Right lung (tissue), 10 donors: ENCODE data around the gene TMEM253. TPM values are rescaled to one million over a fixed set of nuclear protein-coding genes. Genes with fewer than 3 reads are reported as not detected.

Experiments used
- DNase-seq, 2 donors: peaks; one replicate each; pipeline ENCODE4 v3.0.0-alpha.2; 2013
- long read RNA-seq, 8 donors: transcript quantifications; one replicate each; lab custom pipeline, GENCODE V29; 2026
- polyA plus RNA-seq, 5 donors: library from polyadenylated mRNA; unstranded; fragments of 120-200 nt; gene quantifications; one replicate each; pipeline versions ENCODE4 v1.2.1 to v1.2.3, GENCODE V29; 2013; ENCODE audit warnings: inconsistent platforms in 1 of 5, low replicate concordance in 1 of 5; ENCODE audit not compliant: insufficient read length in 5 of 5, insufficient read depth in 1 of 5

The TMEM253 gene
- polyA plus RNA-seq, result 1 to 10 TPM in 3 of 5 donors, under 1 TPM in 2; 0.74 to 2.3 (median 1.0) TPM
- long read RNA-seq, donor 1, result 0 reads
- long read RNA-seq, donor 2, result 0 reads
- long read RNA-seq, donor 3, result 0 reads
- long read RNA-seq, donor 4, result 0 reads
- long read RNA-seq, donor 5, result 0 reads
- long read RNA-seq, donor 6, result 0 reads
- long read RNA-seq, donor 7, result 0 reads
- long read RNA-seq, donor 8, result 0 reads

DNA sequence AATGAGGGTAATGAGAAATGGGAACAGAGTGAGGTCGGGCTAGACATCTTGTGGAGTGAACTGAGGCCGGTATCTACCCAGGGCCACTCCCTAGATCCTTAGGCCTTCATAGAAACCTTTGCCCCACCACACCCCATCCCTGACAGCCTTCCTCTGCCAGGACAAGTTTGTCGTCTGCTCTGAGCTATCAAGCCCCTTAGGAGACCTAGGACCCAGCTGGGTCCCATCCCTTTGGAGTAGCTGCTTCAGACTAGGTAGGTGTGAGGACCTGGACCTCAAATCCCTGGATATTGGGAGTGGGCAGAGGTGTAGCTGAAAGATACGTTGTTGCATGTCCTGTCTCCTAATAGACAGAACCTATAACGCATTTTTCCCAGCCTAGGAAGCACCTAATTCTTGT is at the start of gene TMEM253:
Gene TMEM253, plus strand, starts transcription at position 136 of the 400 bp plus-strand sequence. CDS start 278 bp downstream, outside the sequence.
- no peak for DNase-seq

DNA sequence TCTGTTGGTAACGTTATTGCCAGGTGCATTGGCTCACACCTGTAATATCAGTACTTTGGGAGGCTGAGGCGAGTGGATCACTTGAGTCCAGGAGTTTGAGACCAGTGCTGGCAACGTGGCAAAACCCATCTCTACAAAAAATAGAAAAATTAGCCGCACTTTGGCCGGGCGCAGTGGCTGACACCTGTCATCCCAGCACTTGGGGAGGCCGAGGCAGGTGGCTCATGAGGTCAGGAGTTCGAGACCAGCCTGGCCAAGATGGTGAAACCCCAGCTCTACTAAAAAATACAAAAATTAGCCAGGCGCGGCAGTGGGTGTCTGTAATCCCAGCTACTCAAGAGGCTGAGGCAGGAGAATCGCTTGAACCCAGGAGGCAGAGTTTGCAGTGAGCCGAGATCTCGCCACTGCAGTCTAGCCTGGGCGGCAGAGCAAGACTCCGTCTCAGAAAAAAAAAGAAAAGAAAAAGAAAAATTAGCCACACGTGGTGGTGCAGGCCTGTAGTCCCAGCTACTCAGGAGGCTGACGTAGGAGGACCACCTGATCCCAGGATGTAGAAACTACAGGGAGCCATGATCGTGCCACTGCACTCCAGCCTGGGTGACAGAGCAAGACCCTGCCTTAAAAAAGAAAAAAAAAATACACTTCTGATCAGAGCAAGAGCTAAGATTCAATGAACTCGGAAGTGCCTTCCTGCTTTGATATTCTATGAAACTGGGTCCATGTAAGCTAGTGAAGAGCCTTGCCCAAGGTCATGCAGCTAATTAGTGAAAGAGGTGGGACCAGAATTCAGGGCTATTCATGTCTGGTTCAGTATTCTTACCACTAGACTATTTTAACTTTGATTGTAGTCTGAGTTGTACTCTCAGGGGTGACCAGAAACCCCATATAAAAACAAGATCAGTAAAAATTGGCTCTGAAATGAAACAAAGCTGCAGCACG is 47.4 kb upstream of the TMEM253 start:
- DNase-seq, result no peak

DNA sequence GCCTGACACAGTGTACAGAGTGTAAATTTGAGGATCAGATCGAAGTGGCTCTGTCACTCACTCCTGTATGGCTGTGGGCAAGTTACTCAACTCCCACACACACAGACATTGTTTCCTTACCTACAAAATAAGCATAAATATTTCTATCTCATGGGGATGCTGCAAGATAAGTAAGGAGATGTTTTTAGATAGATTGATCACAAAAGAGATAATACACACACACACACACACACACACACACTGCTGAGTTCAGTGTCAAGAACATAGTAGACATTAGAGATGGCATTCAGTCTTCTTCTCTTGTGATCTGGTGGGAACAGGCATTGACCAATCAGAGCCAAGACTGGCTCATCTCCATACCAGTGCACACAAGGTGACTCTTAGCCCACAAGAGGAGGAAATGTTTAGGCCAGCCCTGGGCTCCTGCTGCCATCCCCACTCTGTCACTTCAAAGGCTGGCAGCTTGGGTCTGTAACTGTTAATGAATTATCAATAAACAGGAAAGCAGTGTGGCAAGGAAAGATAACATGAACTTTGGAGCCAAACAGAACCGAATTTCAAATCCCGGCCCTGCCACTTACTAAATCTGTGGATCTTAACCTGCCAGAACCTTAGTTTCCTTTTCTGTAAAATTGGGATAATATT is 46.6 kb upstream of the TMEM253 start:
- DNase-seq, result no peak

- no peak for DNase-seq
Observed at GRCh38 chr14:21054768-21055145, 46.1 kb upstream of the TMEM253 start.

DNA sequence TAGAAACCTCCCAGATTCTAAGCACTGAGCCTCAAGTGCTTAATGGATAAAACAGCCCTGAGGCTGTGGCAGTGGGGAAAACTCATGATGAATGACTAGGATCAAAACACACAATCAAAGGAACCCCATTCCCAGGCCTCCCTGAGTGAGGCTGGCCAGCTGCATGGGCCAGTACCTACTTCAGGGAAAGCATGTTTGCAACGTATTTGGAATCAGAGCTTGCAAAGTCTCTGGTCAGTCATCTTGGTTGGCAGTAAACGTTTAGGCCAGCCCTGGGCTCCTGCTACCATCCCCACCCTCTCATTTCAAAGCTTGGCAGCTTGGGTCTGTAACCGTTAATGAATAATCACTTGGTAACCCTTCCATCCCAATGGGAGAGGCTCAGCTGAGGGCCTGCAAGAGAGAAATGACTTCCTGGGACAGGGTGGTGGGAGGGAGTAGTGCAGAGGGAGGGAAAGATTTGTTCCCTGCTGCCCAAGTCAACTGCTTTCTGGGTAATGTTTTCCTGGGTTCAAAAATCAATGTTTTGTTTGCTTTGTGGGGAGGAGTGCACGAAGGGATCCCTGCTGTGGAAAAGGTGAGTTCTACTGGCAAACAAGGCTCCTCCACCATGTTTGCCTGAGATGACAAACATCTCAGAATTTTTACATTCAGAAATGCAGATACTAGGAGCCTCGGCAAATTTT is 45.3 kb upstream of the TMEM253 start:
- no peak for DNase-seq

- DNase-seq, result no peak
Observed at GRCh38 chr14:21056520-21057163, 44.2 kb upstream of the TMEM253 start.

GRCh38 chr14:21057803-21058675 is 42.8 kb upstream of the TMEM253 start, which contains the start of gene RNASE8:
RNASE8 (plus strand) TSS chr14:21057822; CDS start chr14:21057893, 71 bp downstream.
- no peak for DNase-seq

GRCh38 chr14:21058903-21059302 is 42.0 kb upstream of the TMEM253 start:
- DNase-seq, result no peak

- DNase-seq, result no peak
Observed at GRCh38 chr14:21059842-21060613, 40.8 kb upstream of the TMEM253 start.

- DNase-seq, result no peak
Observed at GRCh38 chr14:21060614-21061346, 40.1 kb upstream of the TMEM253 start.

DNA sequence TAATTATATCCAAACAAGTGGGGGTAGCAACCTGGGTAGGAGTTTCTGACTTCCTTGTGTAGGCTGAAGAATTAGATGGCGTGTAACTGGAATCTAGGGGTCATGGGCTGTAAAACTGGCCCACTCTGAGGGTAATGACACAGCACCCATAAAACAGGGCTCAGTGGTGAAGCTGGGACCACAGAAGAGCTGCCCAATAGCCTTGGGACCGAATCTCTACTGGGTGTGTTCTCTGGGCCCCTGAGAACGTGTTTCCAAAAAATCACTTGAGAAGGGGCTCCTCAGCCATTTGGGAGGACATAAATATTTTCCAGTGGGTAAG is 39.6 kb upstream of the TMEM253 start:
- no peak for DNase-seq

GRCh38 chr14:21063479-21063878 is 37.4 kb upstream of the TMEM253 start:
- DNase-seq, result no peak

- DNase-seq, result no peak
Observed at GRCh38 chr14:21066882-21067502, 33.9 kb upstream of the TMEM253 start.

DNA sequence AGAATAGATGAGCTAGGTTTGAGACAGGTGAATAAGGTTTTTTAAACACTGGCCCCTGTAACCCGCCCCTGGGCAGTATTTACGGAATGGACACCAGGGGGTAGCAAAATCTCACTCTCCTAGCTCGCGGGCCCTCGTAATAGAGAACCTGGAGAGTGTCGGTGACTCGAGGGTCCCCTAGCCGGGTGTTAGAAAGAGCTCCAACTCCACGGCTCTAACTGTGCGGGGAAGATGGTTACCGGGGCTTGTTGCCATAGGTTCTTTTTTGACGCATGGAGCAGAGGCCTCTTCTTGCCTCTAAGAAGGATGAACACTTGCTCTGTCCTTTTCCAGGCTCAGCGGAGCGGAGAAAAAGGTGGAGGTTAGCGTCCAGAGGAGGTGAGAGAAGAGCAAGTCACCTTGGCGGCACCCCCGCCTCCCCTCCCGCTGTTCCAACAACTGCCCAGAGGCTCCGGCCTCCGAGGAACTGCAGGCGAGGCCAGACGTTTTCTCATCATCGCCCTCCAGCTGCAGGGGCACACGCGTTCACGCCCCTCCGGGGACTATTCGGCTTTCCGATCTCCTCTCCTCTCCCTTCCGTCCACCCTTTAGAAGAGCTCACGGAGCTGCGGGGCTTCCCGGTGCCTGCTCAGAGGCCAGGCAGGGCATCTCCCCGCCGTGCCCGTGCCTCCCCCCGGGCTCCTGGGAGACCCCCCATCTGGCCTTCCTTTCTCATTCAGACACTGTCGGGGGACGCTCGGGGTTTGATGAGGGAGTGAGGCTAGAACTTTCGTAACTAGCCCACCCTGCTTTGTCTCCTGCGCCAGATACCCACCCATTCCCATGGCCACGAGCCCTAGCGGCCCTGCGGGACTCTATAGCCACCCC is 32.1 kb upstream of the TMEM253 start:
- peak; percentile 56 for DNase-seq

- peak; percentile 56 to 67 for DNase-seq
Observed at GRCh38 chr14:21069388-21070082, 31.3 kb upstream of the TMEM253 start.

DNA sequence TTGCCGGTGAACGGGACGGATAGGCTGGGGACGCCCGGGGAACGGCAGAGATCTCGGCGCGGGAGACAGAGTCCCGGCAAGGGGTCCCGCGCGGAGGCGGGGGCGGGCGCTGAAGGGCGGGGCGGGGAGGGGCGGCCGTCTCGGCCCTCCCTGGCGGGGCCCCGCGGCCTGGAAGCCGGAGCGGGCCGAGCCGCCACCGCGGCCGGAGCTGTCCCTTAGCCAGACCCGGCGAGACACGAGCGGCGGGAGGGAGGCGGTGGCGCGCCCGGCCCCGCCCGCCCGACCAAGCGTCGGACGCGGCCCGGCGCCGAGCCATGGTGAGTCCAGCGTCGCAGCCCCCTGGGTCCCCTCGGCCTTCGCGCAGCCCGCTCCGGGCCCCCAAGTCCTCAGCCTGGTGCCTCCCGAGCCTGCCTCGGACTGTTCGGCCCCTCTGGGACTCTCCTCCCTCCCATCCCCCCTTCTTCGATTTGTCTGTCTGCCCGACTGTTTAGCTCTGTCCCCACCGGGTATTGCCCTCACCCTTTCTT is 30.7 kb upstream of the TMEM253 start, which contains the start of gene ARHGEF40:
Gene ARHGEF40, plus strand, starts transcription at position 222 of the 527 bp plus-strand sequence. Its CDS starts 93 bp downstream, at position 315.
- peak; percentile 64 to 75 for DNase-seq
